Camera-type eye (tissue), 1 donor: ENCODE data around the gene PHOX2A. TPM values are rescaled to one million over a fixed set of nuclear protein-coding genes. Genes with fewer than 3 reads are reported as not detected.

Source experiments
- total RNA-seq: library from RNA; depleted of rRNA; stranded (reverse); fragments of >200 nt; gene quantifications from one replicate; pipeline ENCODE4 v1.2.3, GENCODE V29; 2014

The PHOX2A gene
- not detected for total RNA-seq

GRCh38 chr11:72244060-72244360 lies at the start of gene PHOX2A:
Gene PHOX2A, minus strand, starts transcription at chr11:72244176. Its CDS starts 172 bp downstream, at chr11:72244004.

GRCh38 chr11:72224564-72225410 lies 19.2 kb downstream of the PHOX2A start, which contains the start of gene INPPL1:
Gene INPPL1, plus strand, starts transcription at chr11:72224767. Its CDS starts 218 bp downstream, at chr11:72224985.

GRCh38 chr11:72216638-72217037 lies 27.3 kb downstream of the PHOX2A start, which contains the start of gene FOLR2:
Gene FOLR2, plus strand, starts transcription at chr11:72216794. Its CDS starts 1,791 bp downstream, at chr11:72218585.

DNA sequence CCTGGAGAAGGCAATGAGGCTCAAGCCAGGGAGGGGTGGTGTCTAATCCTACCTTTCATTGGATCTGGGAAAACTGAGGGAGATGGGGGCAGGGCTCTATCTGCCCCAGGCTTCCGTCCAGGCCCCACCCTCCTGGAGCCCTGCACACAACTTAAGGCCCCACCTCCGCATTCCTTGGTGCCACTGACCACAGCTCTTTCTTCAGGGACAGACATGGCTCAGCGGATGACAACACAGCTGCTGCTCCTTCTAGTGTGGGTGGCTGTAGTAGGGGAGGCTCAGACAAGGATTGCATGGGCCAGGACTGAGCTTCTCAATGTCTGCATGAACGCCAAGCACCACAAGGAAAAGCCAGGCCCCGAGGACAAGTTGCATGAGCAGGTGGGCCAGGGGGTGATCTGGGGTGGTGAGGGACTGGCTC lies 52.0 kb downstream of the PHOX2A start, which contains the start of gene FOLR1:
Gene FOLR1 (plus strand): TSS at position 180 of the 421 bp plus-strand sequence. CDS start 34 bp downstream, at position 214.

Other genes with a start within 250 kb of the PHOX2A start
- 8.2 TPM for gene IL18BP, start 245.3 kb downstream of the PHOX2A start, total RNA-seq
- 292 TPM for gene NUMA1, start 163.6 kb downstream of the PHOX2A start, total RNA-seq
- 11.3 TPM for gene LRRC51, start 163.3 kb downstream of the PHOX2A start, total RNA-seq
- gene LAMTOR1, start 140.9 kb downstream of the PHOX2A start, total RNA-seq: 51.8 TPM
- gene TOMT, start 138.3 kb downstream of the PHOX2A start, total RNA-seq: not detected
- 16.5 TPM for gene ANAPC15, start 131.5 kb downstream of the PHOX2A start, total RNA-seq
- not detected for gene FOLR3, start 108.5 kb downstream of the PHOX2A start, total RNA-seq
- gene FOLR1, start 52.0 kb downstream of the PHOX2A start, total RNA-seq: 4.8 TPM
- gene FOLR2, start 27.4 kb downstream of the PHOX2A start, total RNA-seq: 11.8 TPM
- 68.7 TPM for gene INPPL1, start 19.4 kb downstream of the PHOX2A start, total RNA-seq
- gene CLPB, start 190.4 kb upstream of the PHOX2A start, total RNA-seq: 45.0 TPM